Chondrocyte (in vitro differentiated cells): Measurements from ENCODE around the gene FARP1. TPM values are rescaled to one million over a fixed set of nuclear protein-coding genes. Genes with fewer than 3 reads are reported as not detected.

ENCODE experiments used
- DNase-seq: peaks from one replicate; pipeline ENCODE4 v3.0.0; 2021; ENCODE audit warnings: mixed read lengths, low spot score
- H3K27ac Mint-ChIP-seq: one replicate; pipeline ENCODE4 v1.8.0; 2021; ENCODE audit warnings: mild to moderate bottlenecking, moderate library complexity, mixed read lengths; ENCODE audit not compliant: unreplicated experiment
- H3K27me3 Mint-ChIP-seq: 2 replicates; pipeline ENCODE4 v1.8.0; 2021; ENCODE audit warnings: low read depth, mixed read lengths
- H3K36me3 Mint-ChIP-seq: 2 replicates; pipeline ENCODE4 v1.8.0; 2021; ENCODE audit warnings: low read depth, mixed read lengths
- H3K4me1 Mint-ChIP-seq: 2 replicates; pipeline ENCODE4 v1.8.0; 2021; ENCODE audit warnings: low read depth, mild to moderate bottlenecking, mixed read lengths
- H3K4me3 Mint-ChIP-seq: one replicate; pipeline ENCODE4 v1.8.0; 2021; ENCODE audit warnings: mild to moderate bottlenecking, moderate library complexity, mixed read lengths; ENCODE audit not compliant: unreplicated experiment
- H3K9me3 Mint-ChIP-seq: 2 replicates; pipeline ENCODE4 v1.8.0; 2021; ENCODE audit warnings: low read depth, mixed read lengths
- CTCF ChIP-seq: fragments of 200-600 bp; sonication (generic); IDR thresholded peaks from 2 replicates; pipeline ENCODE4 v1.5.0; 2021; ENCODE audit warnings: antibody characterized with exemption, mild to moderate bottlenecking, moderate library complexity
- total RNA-seq: library from RNA; stranded (reverse); gene quantifications from 3 replicates; pipeline ENCODE4 v1.2.1, GENCODE V29; 2021

The FARP1 gene
- total RNA-seq, 1 donor from 2014 or later, result 331 TPM

GRCh38 chr13:98300956-98301641 lies 158.2 kb downstream of the FARP1 start:
- no peak for TF ChIP-seq CTCF
- Mint-ChIP-seq H3K27me3 (no peaks in the 10 kb centered on the region), H3K27ac (peak overlapping the region; percentile 93), H3K4me1 (peaks cover 88% of the 10 kb centered on the region), H3K4me3 (peak overlapping the region; percentile 44), H3K9me3 (peaks cover 2% of the 10 kb centered on the region), H3K36me3 (peaks cover 4% of the 10 kb centered on the region)
- DNase-seq, result no peak

GRCh38 chr13:98301721-98302120 lies 158.8 kb downstream of the FARP1 start:
- no peak for DNase-seq
- Mint-ChIP-seq H3K27me3 (no peaks in the 10 kb centered on the region), H3K27ac (peak overlapping the region; percentile 93), H3K9me3 (peaks cover 2% of the 10 kb centered on the region), H3K4me1 (peaks cover 89% of the 10 kb centered on the region), H3K4me3 (peak overlapping the region; percentile 44), H3K36me3 (peaks cover 4% of the 10 kb centered on the region)
- TF ChIP-seq CTCF, result no peak

DNA sequence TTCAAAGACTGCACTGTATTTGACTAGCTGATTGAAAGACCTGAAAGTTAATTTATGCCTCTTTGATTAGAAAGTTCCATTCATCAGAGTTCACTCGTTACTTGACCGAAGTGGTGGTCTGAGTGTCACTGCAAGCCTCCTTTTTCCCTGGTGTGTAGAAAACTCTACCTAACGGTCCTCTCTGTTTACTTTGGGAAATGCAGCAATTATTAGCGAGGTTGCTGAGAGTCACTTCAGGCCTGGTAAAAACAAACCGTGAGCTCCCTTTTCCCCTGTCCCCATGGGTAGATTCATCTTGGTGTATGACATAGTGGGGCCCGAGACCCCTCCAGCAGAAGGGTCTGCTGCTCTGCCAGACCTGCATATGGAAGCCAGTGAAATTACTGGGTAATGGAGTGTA lies 161.0 kb downstream of the FARP1 start:
- H3K9me3 Mint-ChIP-seq, result peaks cover 2% of the 10 kb centered on the region
- peak overlapping the region; percentile 23 for H3K27ac Mint-ChIP-seq
- H3K36me3 Mint-ChIP-seq, result peaks cover 6% of the 10 kb centered on the region
- TF ChIP-seq CTCF, result no peak
- no peak for DNase-seq
- no peaks in the 10 kb centered on the region for H3K27me3 Mint-ChIP-seq
- peaks cover 90% of the 10 kb centered on the region for H3K4me1 Mint-ChIP-seq
- no peak overlapping the region for H3K4me3 Mint-ChIP-seq

GRCh38 chr13:98305670-98306069 lies 162.8 kb downstream of the FARP1 start:
- Mint-ChIP-seq H3K4me3 (no peak overlapping the region), H3K27me3 (no peaks in the 10 kb centered on the region), H3K27ac (no peak overlapping the region), H3K4me1 (peaks cover 84% of the 10 kb centered on the region), H3K36me3 (peaks cover 6% of the 10 kb centered on the region), H3K9me3 (peaks cover 2% of the 10 kb centered on the region)
- no peak for TF ChIP-seq CTCF
- DNase-seq, result no peak

DNA sequence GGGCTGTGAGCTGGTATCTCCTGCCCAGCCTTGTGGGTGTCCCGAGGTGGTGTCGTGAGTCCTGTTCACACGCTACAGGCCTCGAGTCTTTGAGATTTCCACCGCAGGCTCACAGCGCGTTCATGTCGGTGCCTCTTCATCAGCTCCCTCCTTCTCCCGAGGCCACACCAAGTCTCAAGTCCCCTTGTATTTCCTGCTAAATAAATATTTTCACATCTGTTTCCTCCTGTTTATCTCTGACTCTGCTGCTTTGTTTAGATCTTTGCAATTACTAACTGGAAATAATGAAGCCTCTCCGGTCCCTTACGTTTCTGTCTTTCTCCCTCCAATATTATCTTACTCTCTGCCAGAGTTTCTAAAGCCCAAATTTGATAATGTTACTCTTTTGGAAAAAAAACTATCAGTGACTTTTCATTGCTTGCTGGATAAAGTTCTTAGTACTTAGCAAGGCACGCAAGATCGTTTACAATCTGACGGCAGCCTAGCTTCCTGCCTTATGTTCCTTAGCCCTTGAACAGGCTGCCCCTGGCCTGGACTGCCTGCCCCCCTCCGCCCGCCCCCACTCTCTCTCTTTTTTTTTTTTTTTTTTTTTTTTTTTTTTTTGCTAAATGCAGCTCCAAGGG lies 164.7 kb downstream of the FARP1 start:
- Mint-ChIP-seq H3K4me1 (peaks cover 70% of the 10 kb centered on the region), H3K9me3 (peaks cover 2% of the 10 kb centered on the region), H3K36me3 (peaks cover 6% of the 10 kb centered on the region), H3K27ac (peak overlapping the region; percentile 81), H3K4me3 (peak overlapping the region; percentile 10), H3K27me3 (no peaks in the 10 kb centered on the region)
- DNase-seq, result no peak
- TF ChIP-seq CTCF, result no peak
